Measurements from ENCODE around the gene KRTAP10-5.
"Not testable (repeated sequence)": the region's sequence is repeated elsewhere in the genome, so short reads cannot be mapped to it uniquely, and the experiment has no call there.

KRTAP10-5 gene

DNA sequence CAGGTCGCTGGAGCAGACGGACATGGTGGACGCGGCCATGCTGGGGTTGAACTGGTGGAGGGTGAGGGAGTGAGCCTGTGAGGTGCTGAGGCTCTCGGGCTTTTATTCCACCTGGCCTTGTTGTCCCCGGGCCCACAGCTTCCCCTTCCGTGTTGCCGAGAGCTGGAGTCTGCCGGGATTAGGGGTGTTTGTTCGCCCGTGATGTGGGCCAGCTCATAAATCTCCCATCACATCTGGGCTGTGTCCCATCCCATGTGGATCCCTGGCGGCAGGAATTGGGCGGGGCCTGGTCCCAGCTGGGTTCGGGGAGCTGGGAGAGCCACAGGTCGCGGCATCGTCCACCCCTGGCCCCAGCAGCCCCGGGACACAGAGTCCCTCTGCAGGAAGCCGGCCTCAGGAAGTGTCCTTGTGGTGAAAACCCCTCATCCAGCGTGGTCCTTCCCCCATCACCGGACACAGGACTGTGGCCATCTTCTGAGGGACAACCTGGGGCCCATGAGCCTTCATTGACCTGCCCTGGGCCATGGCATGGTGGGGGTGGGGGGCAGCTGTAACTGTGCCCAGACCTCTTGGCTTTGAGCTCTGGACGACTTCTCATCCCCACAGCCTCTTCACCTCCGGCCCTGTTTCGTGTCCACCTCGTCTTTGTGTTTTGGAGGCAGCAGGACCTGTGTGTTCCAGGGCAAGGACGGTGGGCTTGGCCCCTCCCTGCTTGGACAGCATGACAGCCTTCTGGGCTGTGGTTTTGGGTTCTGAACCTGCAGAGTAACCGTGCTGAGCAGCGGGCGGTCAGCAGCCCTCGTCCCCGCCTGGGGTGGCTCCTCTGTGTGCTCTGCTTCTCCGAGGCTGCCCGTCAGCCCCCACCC is 12.3 kb upstream of the KRTAP10-5 start, which contains the start of gene KRTAP10-6:
TSS of gene KRTAP10-6 (minus strand) at position 60 of the 866 bp plus-strand sequence. CDS start at position 39, 21 bp downstream.
- FAIRE-seq, result no peak

DNA sequence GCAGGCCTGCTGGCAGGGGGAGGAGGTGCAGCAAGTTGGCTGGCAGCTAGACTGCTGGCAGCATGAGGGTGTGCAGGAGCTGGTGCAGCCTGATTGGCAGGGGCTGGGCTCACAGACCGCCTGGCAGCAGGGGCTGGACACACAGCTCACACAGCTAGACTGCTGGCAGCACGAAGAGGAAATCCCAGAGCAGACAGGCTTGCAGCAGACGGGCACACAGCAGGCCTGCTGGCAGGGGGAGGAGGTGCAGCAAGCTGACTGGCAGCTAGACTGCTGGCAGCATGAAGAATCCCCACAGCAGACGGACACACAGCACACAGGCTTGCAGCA is 11.4 kb upstream of the KRTAP10-5 start:
- DNase-seq (ENCODE audit: insufficient read length, low spot score); FAIRE-seq: not testable (repeated sequence)

More for the DNA sequence above, 12.3 kb upstream of the KRTAP10-5 start, which contains the start of gene KRTAP10-6:
- no peak for DNase-seq (ENCODE audit: insufficient read length, low spot score)
- TF ChIP-seq, protein P1, sequence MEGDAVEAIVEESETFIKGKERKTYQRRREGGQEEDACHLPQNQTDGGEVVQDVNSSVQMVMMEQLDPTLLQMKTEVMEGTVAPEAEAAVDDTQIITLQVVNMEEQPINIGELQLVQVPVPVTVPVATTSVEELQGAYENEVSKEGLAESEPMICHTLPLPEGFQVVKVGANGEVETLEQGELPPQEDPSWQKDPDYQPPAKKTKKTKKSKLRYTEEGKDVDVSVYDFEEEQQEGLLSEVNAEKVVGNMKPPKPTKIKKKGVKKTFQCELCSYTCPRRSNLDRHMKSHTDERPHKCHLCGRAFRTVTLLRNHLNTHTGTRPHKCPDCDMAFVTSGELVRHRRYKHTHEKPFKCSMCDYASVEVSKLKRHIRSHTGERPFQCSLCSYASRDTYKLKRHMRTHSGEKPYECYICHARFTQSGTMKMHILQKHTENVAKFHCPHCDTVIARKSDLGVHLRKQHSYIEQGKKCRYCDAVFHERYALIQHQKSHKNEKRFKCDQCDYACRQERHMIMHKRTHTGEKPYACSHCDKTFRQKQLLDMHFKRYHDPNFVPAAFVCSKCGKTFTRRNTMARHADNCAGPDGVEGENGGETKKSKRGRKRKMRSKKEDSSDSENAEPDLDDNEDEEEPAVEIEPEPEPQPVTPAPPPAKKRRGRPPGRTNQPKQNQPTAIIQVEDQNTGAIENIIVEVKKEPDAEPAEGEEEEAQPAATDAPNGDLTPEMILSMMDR (IDR thresholded peaks at IDR 0.05; ENCODE audit: insufficient read depth, missing control alignments), result no peak

DNA sequence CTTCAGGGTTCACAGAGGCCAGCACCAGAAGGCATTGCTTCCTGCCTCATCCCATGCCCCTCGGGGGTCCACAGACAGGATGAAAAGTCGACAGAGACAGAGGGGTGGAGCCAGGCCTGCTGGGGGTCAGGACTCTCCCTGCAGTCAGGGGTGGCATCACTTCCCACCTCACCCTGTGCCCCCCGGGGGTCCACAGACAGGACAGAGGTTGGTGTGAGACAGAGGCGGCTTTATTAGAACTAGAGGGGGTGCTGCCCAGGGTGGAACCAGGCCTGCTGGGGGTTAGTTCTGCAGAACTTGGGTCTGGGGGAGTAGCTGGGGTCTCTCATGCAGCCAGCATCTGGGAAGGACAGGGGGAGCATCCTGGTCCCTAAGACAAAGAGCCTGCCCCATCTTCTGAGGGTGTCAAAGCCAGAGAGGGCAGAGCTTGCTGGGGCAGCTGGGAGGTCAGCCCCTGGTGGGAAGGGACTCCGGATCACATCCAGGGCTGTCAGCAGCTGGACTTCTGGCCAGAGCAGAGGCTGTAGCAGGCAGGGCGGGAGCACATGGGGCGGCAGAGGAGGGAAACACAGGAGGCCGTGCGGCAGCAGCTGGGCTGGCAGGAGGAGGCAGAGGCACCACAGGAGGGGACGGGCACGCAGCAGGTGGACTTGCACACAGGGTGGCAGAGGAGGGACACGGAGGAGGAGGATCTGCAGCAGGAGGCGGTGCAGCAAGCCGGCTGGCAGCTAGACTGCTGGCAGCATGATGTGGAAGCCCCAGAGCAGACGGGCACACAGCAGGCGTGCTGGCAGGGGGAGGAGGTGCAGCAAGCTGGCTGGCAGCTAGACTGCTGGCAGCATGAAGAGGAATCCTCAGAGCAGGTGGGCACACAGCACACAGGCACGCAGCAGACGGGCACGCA is 10.7 kb upstream of the KRTAP10-5 start:
- not testable (repeated sequence) for FAIRE-seq; DNase-seq (ENCODE audit: insufficient read length, low spot score)

DNA sequence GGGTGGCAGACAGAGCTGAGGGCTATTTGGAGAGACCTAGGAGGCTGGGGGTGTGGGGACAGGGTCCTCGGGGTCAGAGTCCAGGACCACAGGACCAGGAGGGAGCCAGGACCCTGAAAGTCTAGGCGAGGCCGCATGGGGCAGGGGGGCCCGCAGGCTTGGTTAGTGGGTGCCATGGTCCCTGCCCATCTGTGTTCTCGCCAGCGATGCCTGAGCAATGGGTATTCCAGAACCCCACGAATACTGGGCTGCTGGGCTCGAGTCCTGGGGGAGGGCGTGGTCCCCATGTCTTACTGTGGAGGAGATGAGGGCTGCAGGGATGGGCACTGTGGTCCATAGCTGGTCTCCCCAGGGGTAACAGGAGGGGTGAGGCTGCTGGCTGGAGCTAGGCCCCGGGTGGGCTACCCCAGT is 9.9 kb upstream of the KRTAP10-5 start:
- DNase-seq (ENCODE audit: insufficient read length, low spot score) (no peak), FAIRE-seq (no peak)
- TF ChIP-seq, protein P1 (IDR thresholded peaks at IDR 0.05; ENCODE audit: insufficient read depth, missing control alignments), result no peak

DNA sequence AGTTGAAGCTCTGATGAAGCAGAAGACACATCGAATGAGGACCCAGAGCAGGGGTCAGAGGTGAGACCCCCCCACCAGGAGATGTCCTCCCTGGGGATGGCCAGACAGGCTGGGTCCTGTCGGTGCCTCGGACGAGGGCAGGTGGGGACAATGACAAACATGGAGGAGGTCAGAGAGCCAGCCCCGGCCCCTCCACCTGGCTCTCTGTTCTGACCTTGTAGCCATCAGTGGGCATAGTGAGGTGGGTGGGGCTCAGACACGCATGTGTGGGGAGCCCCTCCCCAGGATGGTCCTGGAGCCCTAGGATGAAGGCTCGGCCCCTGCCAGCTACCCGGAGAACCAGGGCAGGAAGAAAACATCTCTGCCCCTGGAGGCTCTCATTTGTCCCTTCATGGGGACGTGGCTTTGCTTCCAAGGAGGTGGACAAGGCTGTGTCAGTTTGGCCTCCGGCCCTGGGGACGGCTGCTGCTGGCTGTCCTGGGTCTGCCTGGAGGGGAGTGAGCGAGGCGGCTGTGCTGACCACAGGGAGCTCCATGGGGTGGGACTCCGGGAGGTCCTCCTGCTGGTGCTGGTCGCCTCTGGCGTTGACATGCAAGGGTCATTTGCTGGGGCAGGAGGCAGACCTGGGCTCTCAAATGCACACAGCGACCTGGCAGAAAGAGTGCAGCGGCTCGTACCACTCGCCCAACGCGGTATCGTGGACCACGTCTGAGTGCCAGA is 9.3 kb upstream of the KRTAP10-5 start:
- DNase-seq (ENCODE audit: insufficient read length, low spot score) (no peak), FAIRE-seq (no peak)
- TF ChIP-seq, protein P1 (IDR thresholded peaks at IDR 0.05; ENCODE audit: insufficient read depth, missing control alignments), result no peak

DNA sequence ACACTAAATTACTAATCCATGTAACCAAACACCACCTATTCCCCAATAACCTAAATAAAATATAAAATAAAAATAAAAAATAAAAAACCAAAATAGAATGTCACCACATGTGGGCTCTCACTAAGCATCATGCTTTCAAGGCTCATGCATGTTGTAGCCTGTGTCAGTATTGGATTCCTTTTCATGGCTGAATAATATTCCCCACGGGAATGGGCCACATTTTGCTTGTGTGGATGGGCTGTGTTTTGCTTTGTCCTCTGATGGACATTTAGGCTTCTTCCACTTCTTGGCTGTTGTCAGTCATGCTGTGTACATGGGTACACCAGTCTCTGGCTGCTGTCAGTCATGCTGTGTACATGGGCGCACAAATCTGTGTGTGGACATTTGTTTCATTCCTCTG is 8.7 kb upstream of the KRTAP10-5 start:
- FAIRE-seq, result no peak
- TF ChIP-seq, protein P1 (IDR thresholded peaks at IDR 0.05; ENCODE audit: insufficient read depth, missing control alignments), result no peak
- DNase-seq (ENCODE audit: insufficient read length, low spot score), result no peak

DNA sequence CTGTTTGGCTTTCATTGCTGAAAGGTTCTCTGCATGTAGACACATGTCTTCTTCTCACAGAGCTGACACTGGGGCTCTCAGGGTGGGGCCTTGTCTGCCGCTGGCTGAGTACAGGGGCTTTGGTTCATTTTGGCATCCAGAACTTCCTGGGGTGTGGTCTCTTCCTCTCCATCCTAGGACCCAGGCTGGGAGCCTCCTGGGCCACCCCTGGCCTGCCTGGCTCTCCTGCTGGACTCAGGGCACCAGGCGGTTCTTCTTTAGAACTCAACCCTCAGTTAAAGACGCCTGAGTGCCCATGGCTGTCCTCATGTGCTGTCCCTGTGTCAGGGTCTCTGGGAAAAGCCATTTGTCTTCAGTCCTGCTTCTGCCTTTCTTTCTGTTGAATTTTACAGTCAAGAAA is 5.5 kb upstream of the KRTAP10-5 start:
- DNase-seq (ENCODE audit: insufficient read length, low spot score), result no peak
- FAIRE-seq, result no peak
- TF ChIP-seq, protein P1 (IDR thresholded peaks at IDR 0.05; ENCODE audit: insufficient read depth, missing control alignments), result no peak

Measured in D721Med (cell line).